ENCODE results near the gene FOXE3.

DNA sequence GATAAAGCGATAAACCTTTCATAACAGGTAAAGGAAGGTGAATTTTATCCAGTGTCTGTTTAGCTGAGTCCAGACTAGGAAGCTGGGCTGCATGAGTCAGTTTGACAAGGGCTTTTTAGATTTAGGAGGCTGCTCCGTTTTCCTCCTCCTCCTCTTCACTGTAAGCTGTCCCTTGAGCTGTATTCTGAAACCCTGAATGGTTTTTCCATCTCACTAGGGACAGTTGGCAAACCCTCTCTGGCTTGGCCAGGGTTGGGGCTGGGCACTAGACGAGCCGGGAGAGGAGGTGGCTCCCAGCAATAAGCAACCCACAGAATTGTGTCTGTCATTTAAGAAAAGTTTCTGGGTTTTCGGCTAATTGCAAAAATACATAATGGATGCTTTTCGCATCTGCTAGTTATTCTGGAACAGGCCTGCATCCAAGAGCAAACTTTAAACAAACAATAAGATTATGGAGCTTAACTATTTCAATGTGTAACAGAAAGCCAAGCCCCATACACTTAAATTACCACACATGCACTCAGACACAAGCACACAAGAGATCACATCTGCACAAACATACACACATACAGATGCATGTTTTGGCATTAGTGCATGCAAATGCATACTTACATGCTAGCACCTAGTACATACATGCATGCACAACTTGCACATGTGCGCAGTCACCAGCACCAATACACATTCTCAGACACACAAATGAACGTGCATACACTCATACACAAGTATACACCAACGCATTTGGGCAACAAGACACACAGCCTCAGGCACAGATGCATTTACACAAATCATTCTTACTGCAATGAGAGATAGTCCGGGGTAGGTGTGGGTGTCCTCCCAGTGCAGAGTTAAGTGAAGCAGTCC lies 27.8 kb upstream of the FOXE3 start:
- TF ChIP-seq CTCF (IDR thresholded peaks at IDR 0.05) = no peak
- TF ChIP-seq POLR2A (IDR thresholded peaks at IDR 0.05; ENCODE audit: low read depth) = no peak
- TF ChIP-seq EP300 (IDR thresholded peaks at IDR 0.05) = no peak

Measured in esophagus muscularis mucosa (tissue), 4 donors.